ENCODE measurements around the gene LPAR2.
A peak's percentile ranks its signal among the peaks of the same experiment; 100 is the strongest.

The LPAR2 gene

GRCh38 chr19:19652482-19653295 lies 24.7 kb upstream of the LPAR2 start:
- no peak for DNase-seq

GRCh38 chr19:19651076-19651475 lies 23.1 kb upstream of the LPAR2 start:
- DNase-seq: no peak

GRCh38 chr19:19650331-19650730 lies 22.3 kb upstream of the LPAR2 start:
- DNase-seq: no peak

- DNase-seq: no peak
These were observed 21.6 kb upstream of the LPAR2 start for GRCh38 chr19:19649580-19649995.

GRCh38 chr19:19649155-19649554 lies 21.1 kb upstream of the LPAR2 start:
- no peak for DNase-seq

- no peak for DNase-seq
These were observed 19.2 kb upstream of the LPAR2 start for GRCh38 chr19:19647037-19647835.

GRCh38 chr19:19645233-19645870 lies 17.3 kb upstream of the LPAR2 start:
- no peak for DNase-seq

GRCh38 chr19:19644054-19644388 lies 16.0 kb upstream of the LPAR2 start:
- DNase-seq: no peak

GRCh38 chr19:19643158-19644053 lies 15.4 kb upstream of the LPAR2 start, which contains the start of gene GMIP:
Gene GMIP, minus strand, starts transcription at chr19:19643657. Its CDS starts 128 bp downstream, at chr19:19643529.
- peak; percentile 56 for DNase-seq

- DNase-seq: peak; percentile 63
These were observed 14.6 kb upstream of the LPAR2 start for GRCh38 chr19:19642506-19643157.

- DNase-seq: no peak
These were observed 9.7 kb upstream of the LPAR2 start for GRCh38 chr19:19637523-19638251.

- DNase-seq: no peak
These were observed 9.1 kb upstream of the LPAR2 start for GRCh38 chr19:19637186-19637522.

- DNase-seq: no peak
These were observed 8.7 kb upstream of the LPAR2 start for GRCh38 chr19:19636573-19637185.

- no peak for DNase-seq
These were observed 7.3 kb upstream of the LPAR2 start for GRCh38 chr19:19635313-19635702.

- no peak for DNase-seq
These were observed 6.7 kb upstream of the LPAR2 start for GRCh38 chr19:19634516-19635312.

GRCh38 chr19:19633711-19634515 lies 5.9 kb upstream of the LPAR2 start:
- no peak for DNase-seq

GRCh38 chr19:19632661-19633060 lies 4.6 kb upstream of the LPAR2 start:
- no peak for DNase-seq

GRCh38 chr19:19631346-19631745 lies 3.3 kb upstream of the LPAR2 start:
- no peak for DNase-seq

- no peak for DNase-seq
These were observed 2.4 kb upstream of the LPAR2 start for GRCh38 chr19:19630426-19630825.
